Gastrocnemius medialis (tissue), 4 donors: ENCODE measurements around the gene SOSTDC1. TPM values are rescaled to one million over a fixed set of nuclear protein-coding genes. Genes with fewer than 3 reads are reported as not detected.
"Not testable (repeated sequence)": the region's sequence is repeated elsewhere in the genome, so short reads cannot be mapped to it uniquely, and the experiment has no call there.

ENCODE experiments used
- ATAC-seq, 2 donors: fragments of 150-250 bp; one replicate each; pipeline ENCODE4 v1.9.1; 2016
- DNase-seq, 2 donors: peaks; one replicate each; pipeline ENCODE4 v3.0.0-alpha.2; 2019
- H3K27ac ChIP-seq, 4 donors: fragments of 200-600 bp; sonication (generic); 1 replicate in 1 of 4; 2 replicates in 3 of 4; pipeline ENCODE4 v1.5.1; 2016 to 2018; ENCODE audit warnings: mild to moderate bottlenecking in 2 of 4, moderate library complexity in 1 of 4
- H3K27me3 ChIP-seq, 3 donors: fragments of 200-600 bp; sonication (generic) in 2 of 3; 1 replicate in 1 of 3; 2 replicates in 2 of 3; pipeline versions ENCODE4 v1.5.1 to v1.6.0; 2016 to 2019; ENCODE audit warnings: mild to moderate bottlenecking in 1 of 3, moderate library complexity in 1 of 3
- H3K36me3 ChIP-seq, 2 donors: fragments of 200-600 bp; sonication (generic) in 1 of 2; one replicate each; pipeline ENCODE4 v1.5.1; 2017 to 2018
- H3K4me1 ChIP-seq, 2 donors: fragments of 200-600 bp; sonication (generic) in 1 of 2; one replicate each; pipeline ENCODE4 v1.5.1; 2016 to 2017; ENCODE audit warnings: mild to moderate bottlenecking in 2 of 2
- H3K4me3 ChIP-seq, 4 donors: fragments of 200-600 bp; sonication (generic) in 3 of 4; 1 replicate in 1 of 4; 2 replicates in 3 of 4; pipeline ENCODE4 v1.5.1; 2016 to 2019; ENCODE audit warnings: mild to moderate bottlenecking in 2 of 4
- H3K9me3 ChIP-seq, 3 donors: fragments of 200-600 bp; sonication (generic) in 2 of 3; 1 replicate in 1 of 3; 2 replicates in 2 of 3; pipeline ENCODE4 v1.5.1; 2016 to 2019
- CTCF ChIP-seq, 5 experiments: fragments of 450-650 bp in 3 of 5; fragments of 200-600 bp in 2 of 5; sonication (generic) in 2 of 5; IDR thresholded peaks in 4 of 5; conservative IDR thresholded peaks in 1 of 5; 1 replicate in 4 of 5; 2 replicates in 1 of 5; pipeline ENCODE4 v1.5.1; 2016 to 2019; ENCODE audit warnings: antibody characterized with exemption in 5 of 5, mild to moderate bottlenecking in 3 of 5, moderate library complexity in 3 of 5
- POLR2A ChIP-seq, 2 donors: fragments of 450-650 bp; IDR thresholded peaks; one replicate each; pipeline ENCODE4 v1.6.1; 2017; ENCODE audit warnings: antibody characterized with exemption in 2 of 2, mild to moderate bottlenecking in 2 of 2, moderate library complexity in 2 of 2
- in situ Hi-C, 4 donors: fragments of 200-750 bp; cut with MboI; loops; one replicate each; pipeline versions ENCODE4 v1.15.0 to v1.8.0; 2017; ENCODE audit warnings: low sequenced_read_pairs in 4 of 4
- intact Hi-C: fragments of 100-400 bp; cut with DNase I; formaldehyde crosslinking; loops from one replicate; pipeline ENCODE4 v1.15.1; 2023; ENCODE audit warnings: low total_unique reads
- total RNA-seq, 4 donors: library from RNA; depleted of rRNA; stranded (reverse); fragments of >200 nt; gene quantifications; one replicate each; pipeline versions ENCODE4 v1.1.0 to v1.2.3, GENCODE V29; 2016

Gene SOSTDC1
- total RNA-seq, 4 donors from 2014 or later, result not detected

DNA sequence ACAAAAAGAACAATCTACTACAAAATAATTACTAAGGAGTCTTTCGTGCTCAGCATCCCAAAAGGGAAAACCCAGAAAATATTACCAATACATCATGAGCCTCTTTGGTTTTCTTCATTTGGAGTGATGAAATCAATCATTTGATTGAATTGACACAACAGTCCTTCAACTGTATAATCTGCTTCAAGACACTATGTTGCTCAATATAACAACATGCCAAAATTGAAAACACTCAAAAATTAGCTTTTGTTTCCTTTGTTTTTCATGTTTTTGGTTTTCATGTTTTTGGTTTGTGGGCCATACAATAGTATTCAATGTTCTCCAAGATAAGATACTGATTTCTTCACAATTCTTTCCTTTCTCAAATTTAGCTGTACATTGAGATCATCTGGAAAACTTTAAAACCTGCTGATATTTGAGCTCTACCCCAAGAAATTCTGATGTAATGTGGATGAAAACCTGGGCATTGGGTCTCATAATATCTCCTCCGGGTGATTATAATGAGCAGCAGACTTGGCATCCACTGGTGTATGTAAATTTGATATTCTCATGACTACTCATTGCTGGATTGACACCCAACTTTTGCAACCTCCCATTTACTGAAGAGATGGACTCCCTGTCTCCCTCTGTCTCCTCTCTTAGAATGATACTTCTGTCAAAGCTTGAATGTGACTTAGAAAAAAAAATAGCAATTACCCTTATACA lies 4.6 kb downstream of the SOSTDC1 start:
- H3K27ac ChIP-seq, result no peak overlapping the region
- in situ Hi-C loops, result loop anchor here in 1 of 4 donors (25.0 kb wide), 1 partner anchor 101 kb away; no protein-coding TSS in a partner anchor
- intact Hi-C loops, result no loop called here

GRCh38 chr7:16456303-16456702 lies 9.2 kb downstream of the SOSTDC1 start:
- H3K27ac ChIP-seq, DNase-seq, ATAC-seq, H3K36me3 ChIP-seq, H3K4me1 ChIP-seq, H3K4me3 ChIP-seq, H3K9me3 ChIP-seq, H3K27me3 ChIP-seq, intact Hi-C loops: not testable (repeated sequence)
- in situ Hi-C loops, result loop anchor here in 2 of 4 donors (10.0 to 25.0 kb wide), 2 partner anchors 106 to 162 kb away; no protein-coding TSS in a partner anchor

More for the DNA sequence above, 4.6 kb downstream of the SOSTDC1 start:
- H3K36me3 ChIP-seq, result no peaks in the 10 kb centered on the region
- H3K4me3 ChIP-seq, result no peak overlapping the region
- no peak for ATAC-seq
- H3K27me3 ChIP-seq, result no peaks in the 10 kb centered on the region
- H3K4me1 ChIP-seq, result no peaks in the 10 kb centered on the region
- TF ChIP-seq POLR2A (IDR thresholded peaks at IDR 0.05) (no peak), CTCF (IDR thresholded peaks at IDR 0.05 in 4 of 5, conservative IDR thresholded peaks at IDR 0.05 in 1 of 5) (no peak)
- H3K9me3 ChIP-seq, result no peaks in the 10 kb centered on the region
- DNase-seq, result no peak

DNA sequence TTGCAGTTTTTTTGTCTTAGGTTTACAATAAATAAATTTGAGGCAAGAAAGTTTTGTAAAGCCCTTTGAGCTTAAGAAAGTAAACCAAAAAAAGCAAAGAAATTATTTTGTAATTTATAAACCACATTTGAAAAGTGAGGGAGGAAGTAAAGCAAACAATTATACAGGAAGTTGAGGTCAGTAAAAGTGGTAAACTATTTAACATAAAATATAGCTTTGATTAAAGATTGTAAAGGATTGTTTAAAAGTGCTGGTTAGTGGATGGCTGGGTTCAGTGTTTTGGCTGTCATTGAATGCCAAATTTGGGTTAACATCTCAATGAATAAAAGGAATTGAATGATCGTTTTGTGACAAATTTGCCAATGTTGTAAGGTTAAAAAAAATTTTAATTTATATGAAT lies 9.9 kb downstream of the SOSTDC1 start:
- H3K4me3 ChIP-seq, result no peak overlapping the region
- no peaks in the 10 kb centered on the region for H3K27me3 ChIP-seq
- DNase-seq (no peak), ATAC-seq (no peak)
- intact Hi-C loops, result no loop called here
- no peaks in the 10 kb centered on the region for H3K9me3 ChIP-seq
- in situ Hi-C loops, result loop anchor here in 2 of 4 donors (10.0 to 25.0 kb wide), 2 partner anchors 107 to 161 kb away; no protein-coding TSS in a partner anchor
- H3K4me1 ChIP-seq, result no peaks in the 10 kb centered on the region
- H3K27ac ChIP-seq, result no peak overlapping the region
- no peak for TF ChIP-seq CTCF (IDR thresholded peaks at IDR 0.05 in 4 of 5, conservative IDR thresholded peaks at IDR 0.05 in 1 of 5)
- TF ChIP-seq POLR2A (IDR thresholded peaks at IDR 0.05), result no peak
- H3K36me3 ChIP-seq, result no peaks in the 10 kb centered on the region

GRCh38 chr7:16450366-16450765 lies 15.2 kb downstream of the SOSTDC1 start:
- no peaks in the 10 kb centered on the region for H3K9me3 ChIP-seq
- no peak for DNase-seq
- in situ Hi-C loops (loop anchor here in 2 of 4 donors (10.0 to 25.0 kb wide), 2 partner anchors 112 to 156 kb away; no protein-coding TSS in a partner anchor), intact Hi-C loops (no loop called here)
- no peaks in the 10 kb centered on the region for H3K4me1 ChIP-seq
- ATAC-seq, result no peak
- no peaks in the 10 kb centered on the region for H3K36me3 ChIP-seq
- H3K27me3 ChIP-seq, result no peaks in the 10 kb centered on the region
- no peak overlapping the region for H3K27ac ChIP-seq
- no peak for TF ChIP-seq POLR2A (IDR thresholded peaks at IDR 0.05)
- TF ChIP-seq CTCF (IDR thresholded peaks at IDR 0.05 in 4 of 5, conservative IDR thresholded peaks at IDR 0.05 in 1 of 5), result no peak
- H3K4me3 ChIP-seq, result no peak overlapping the region

DNA sequence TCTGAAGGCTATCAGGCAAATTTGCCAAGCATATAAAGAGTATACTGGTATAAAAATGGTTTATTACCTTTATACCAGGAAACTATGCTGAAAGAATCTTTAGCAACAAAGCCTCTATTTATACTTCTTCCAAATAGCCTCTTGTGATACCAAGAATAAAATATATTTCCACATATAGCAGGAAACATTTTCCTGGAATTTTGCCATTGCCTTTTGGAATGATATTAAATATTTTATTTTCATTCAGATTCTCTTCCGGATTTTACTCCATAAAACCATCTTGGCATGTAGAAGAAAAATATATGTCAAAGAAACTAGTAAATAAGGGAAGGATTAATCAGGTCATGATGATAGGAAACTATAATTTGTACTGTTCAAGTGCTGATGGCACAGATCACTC lies 17.7 kb downstream of the SOSTDC1 start:
- Histone ChIP-seq H3K36me3 (no peaks in the 10 kb centered on the region), H3K27me3 (no peaks in the 10 kb centered on the region), H3K27ac (no peak overlapping the region), H3K4me1 (no peaks in the 10 kb centered on the region), H3K9me3 (no peaks in the 10 kb centered on the region), H3K4me3 (no peak overlapping the region)
- intact Hi-C loops, result no loop called here
- ATAC-seq (no peak), DNase-seq (no peak)
- in situ Hi-C loops, result no loop called here
- TF ChIP-seq POLR2A (IDR thresholded peaks at IDR 0.05) (no peak), CTCF (IDR thresholded peaks at IDR 0.05 in 4 of 5, conservative IDR thresholded peaks at IDR 0.05 in 1 of 5) (no peak)
